Left colon (tissue), 2 donors: ENCODE results near the gene PLEKHA5. TPM values are rescaled to one million over a fixed set of nuclear protein-coding genes. Genes with fewer than 3 reads are reported as not detected.
"Not testable (repeated sequence)": the region's sequence is repeated elsewhere in the genome, so short reads cannot be mapped to it uniquely, and the experiment has no call there.

Experiments
- ATAC-seq: fragments of 200-7000 bp; cut with Tn5 transposase; one replicate; pipeline ENCODE4 v1.9.1; 2020; ENCODE audit warnings: mild to moderate bottlenecking, moderate library complexity
- DNase-seq, 2 donors: peaks; one replicate each; pipeline ENCODE4 v3.0.0-alpha.2; 2020
- intact Hi-C, 2 donors: fragments of 100-400 bp; cut with DNase I in 1 of 2; cut with micrococcal nuclease in 1 of 2; formaldehyde crosslinking; loops; one replicate each; pipeline versions ENCODE4 v1.11.2 to v1.14.0; 2022; cut with DNase I, micrococcal nuclease
- total RNA-seq, 2 donors: library from RNA; stranded (reverse); fragmentation: NEBNext Ultra II Directional; extraction: Animal tissue kit (Norgen Biotek cat#: 25700); gene quantifications; one replicate each; pipeline ENCODE4 v1.2.1, GENCODE V29; 2021
- donor health status: DM: no; HTN: no; CAD: no.
- donor health status: DM: yes; HTN: yes; CAD: no.

The PLEKHA5 gene
- total RNA-seq, 2 donors from 2014 or later, result 33.1 to 36.8 TPM

- ATAC-seq (no peak), DNase-seq (no peak)
- intact Hi-C loops, result no loop called here
Measured at GRCh38 chr12:19373586-19373985, 244.1 kb downstream of the PLEKHA5 start.

- intact Hi-C loops, result no loop called here
- ATAC-seq (no peak), DNase-seq (no peak)
Measured at GRCh38 chr12:19375888-19376287, 246.4 kb downstream of the PLEKHA5 start.

GRCh38 chr12:19376691-19377090 is 247.2 kb downstream of the PLEKHA5 start:
- intact Hi-C loops, result no loop called here
- DNase-seq, result no peak
- no peak for ATAC-seq

- DNase-seq (no peak), ATAC-seq (no peak)
Measured at GRCh38 chr12:19382111-19382526, 252.6 kb downstream of the PLEKHA5 start.

GRCh38 chr12:19382563-19382962 is 253.0 kb downstream of the PLEKHA5 start:
- no peak for DNase-seq
- ATAC-seq, result no peak
- intact Hi-C loops, result no loop called here

More at GRCh38 chr12:19382111-19382526, 252.6 kb downstream of the PLEKHA5 start:
- intact Hi-C loops, result no loop called here

GRCh38 chr12:19387161-19387560 is 257.6 kb downstream of the PLEKHA5 start:
- intact Hi-C loops, result no loop called here
- DNase-seq (no peak), ATAC-seq (no peak)

- ATAC-seq (no peak), DNase-seq (no peak)
Measured at GRCh38 chr12:19388131-19388549, 258.6 kb downstream of the PLEKHA5 start.

GRCh38 chr12:19390051-19390598 is 260.6 kb downstream of the PLEKHA5 start:
- DNase-seq (no peak), ATAC-seq (no peak)
- intact Hi-C loops, result no loop called here

More at GRCh38 chr12:19388131-19388549, 258.6 kb downstream of the PLEKHA5 start:
- intact Hi-C loops, result no loop called here

- ATAC-seq, DNase-seq, intact Hi-C loops: not testable (repeated sequence)
Measured at GRCh38 chr12:19392644-19393043, 263.1 kb downstream of the PLEKHA5 start.

GRCh38 chr12:19394385-19394784 is 264.9 kb downstream of the PLEKHA5 start:
- ATAC-seq (no peak), DNase-seq (no peak)
- intact Hi-C loops, result no loop called here

GRCh38 chr12:19397534-19397933 is 268.0 kb downstream of the PLEKHA5 start:
- intact Hi-C loops, result no loop called here
- no peak for ATAC-seq
- DNase-seq, result no peak

GRCh38 chr12:19398376-19399363 is 269.1 kb downstream of the PLEKHA5 start:
- ATAC-seq (no peak), DNase-seq (no peak)
- intact Hi-C loops, result no loop called here

- intact Hi-C loops, DNase-seq, ATAC-seq: not testable (repeated sequence)
Measured at GRCh38 chr12:19400649-19401285, 271.2 kb downstream of the PLEKHA5 start.

GRCh38 chr12:19402211-19402610 is 272.7 kb downstream of the PLEKHA5 start:
- intact Hi-C loops, result no loop called here
- no peak for DNase-seq
- ATAC-seq, result no peak

GRCh38 chr12:19402743-19403431 is 273.4 kb downstream of the PLEKHA5 start:
- ATAC-seq (no peak), DNase-seq (peak in 1 of 2 donors; percentile 11)
- intact Hi-C loops, result no loop called here

- DNase-seq, result no peak
- intact Hi-C loops, result no loop called here
- no peak for ATAC-seq
Measured at GRCh38 chr12:19404242-19404880, 274.8 kb downstream of the PLEKHA5 start.

- no peak for ATAC-seq
- no peak for DNase-seq
- intact Hi-C loops, result no loop called here
Measured at GRCh38 chr12:19409376-19409775, 279.8 kb downstream of the PLEKHA5 start.

GRCh38 chr12:19410211-19410610 is 280.7 kb downstream of the PLEKHA5 start:
- DNase-seq (no peak), ATAC-seq (no peak)
- intact Hi-C loops, result no loop called here
